Mesothelial cell of epicardium (in vitro differentiated cells): ENCODE measurements around the gene RAMACL. TPM values are rescaled to one million over a fixed set of nuclear protein-coding genes. Genes with fewer than 3 reads are reported as not detected.
A peak's percentile ranks its signal among the peaks of the same experiment; 100 is the strongest.

Source experiments
- DNase-seq, 2 experiments: peaks; one replicate each; pipeline ENCODE4 v3.0.0; 2021; ENCODE audit warnings: low spot score in 2 of 2; ENCODE audit not compliant: unreplicated experiment in 2 of 2
- H3K27ac Mint-ChIP-seq: 2 replicates; pipeline ENCODE4 v1.8.0; 2021; ENCODE audit warnings: mixed read lengths
- H3K27me3 Mint-ChIP-seq: 2 replicates; pipeline ENCODE4 v1.8.0; 2021; ENCODE audit warnings: low read depth, mixed read lengths
- H3K36me3 Mint-ChIP-seq: 2 replicates; pipeline ENCODE4 v1.8.0; 2021; ENCODE audit warnings: mixed read lengths
- H3K4me1 Mint-ChIP-seq: 2 replicates; pipeline ENCODE4 v1.8.0; 2021; ENCODE audit warnings: mixed read lengths
- H3K4me3 Mint-ChIP-seq: 2 replicates; pipeline ENCODE4 v1.8.0; 2021; ENCODE audit warnings: mild to moderate bottlenecking, moderate library complexity, mixed read lengths
- H3K9me3 Mint-ChIP-seq: 2 replicates; pipeline ENCODE4 v1.8.0; 2021; ENCODE audit warnings: mixed read lengths
- total RNA-seq: library from RNA; stranded (reverse); gene quantifications from 3 replicates; pipeline ENCODE4 v1.2.1, GENCODE V29; 2021
- TF ChIP-seq, protein P1 (sequence below): fragments of 200-600 bp; sonication (generic); IDR thresholded peaks from one replicate; pipeline ENCODE4 v1.5.0; 2021; ENCODE audit warnings: antibody characterized with exemption; ENCODE audit not compliant: unreplicated experiment

The RAMACL gene
- total RNA-seq, 1 donor from 2014 or later = 0.69 TPM

DNA sequence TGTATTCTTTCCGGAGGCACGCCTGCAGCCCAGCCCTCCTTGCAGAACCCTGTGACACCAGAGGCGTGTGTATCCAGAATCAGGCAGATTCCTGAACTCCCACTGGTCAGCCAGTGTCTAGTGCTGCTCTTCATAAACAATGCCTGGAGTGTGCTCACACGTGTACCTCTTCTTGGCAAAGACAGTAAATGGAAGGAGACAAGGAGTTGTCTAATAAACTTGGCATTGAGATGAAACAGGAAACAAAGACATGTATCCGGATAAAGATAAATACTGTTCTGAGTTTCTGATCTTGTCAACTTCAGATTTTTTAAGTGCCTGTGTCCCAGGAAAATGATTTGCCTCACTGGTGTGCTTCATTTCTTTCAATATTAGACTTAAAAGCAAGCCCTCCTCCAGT lies 38.9 kb upstream of the RAMACL start:
- Mint-ChIP-seq H3K4me3 (peak overlapping the region; percentile 75), H3K9me3 (no peaks in the 10 kb centered on the region), H3K27me3 (peaks cover 30% of the 10 kb centered on the region), H3K4me1 (peaks cover 36% of the 10 kb centered on the region), H3K36me3 (no peaks in the 10 kb centered on the region), H3K27ac (no peak overlapping the region)
- TF ChIP-seq, protein P1, sequence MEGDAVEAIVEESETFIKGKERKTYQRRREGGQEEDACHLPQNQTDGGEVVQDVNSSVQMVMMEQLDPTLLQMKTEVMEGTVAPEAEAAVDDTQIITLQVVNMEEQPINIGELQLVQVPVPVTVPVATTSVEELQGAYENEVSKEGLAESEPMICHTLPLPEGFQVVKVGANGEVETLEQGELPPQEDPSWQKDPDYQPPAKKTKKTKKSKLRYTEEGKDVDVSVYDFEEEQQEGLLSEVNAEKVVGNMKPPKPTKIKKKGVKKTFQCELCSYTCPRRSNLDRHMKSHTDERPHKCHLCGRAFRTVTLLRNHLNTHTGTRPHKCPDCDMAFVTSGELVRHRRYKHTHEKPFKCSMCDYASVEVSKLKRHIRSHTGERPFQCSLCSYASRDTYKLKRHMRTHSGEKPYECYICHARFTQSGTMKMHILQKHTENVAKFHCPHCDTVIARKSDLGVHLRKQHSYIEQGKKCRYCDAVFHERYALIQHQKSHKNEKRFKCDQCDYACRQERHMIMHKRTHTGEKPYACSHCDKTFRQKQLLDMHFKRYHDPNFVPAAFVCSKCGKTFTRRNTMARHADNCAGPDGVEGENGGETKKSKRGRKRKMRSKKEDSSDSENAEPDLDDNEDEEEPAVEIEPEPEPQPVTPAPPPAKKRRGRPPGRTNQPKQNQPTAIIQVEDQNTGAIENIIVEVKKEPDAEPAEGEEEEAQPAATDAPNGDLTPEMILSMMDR = no peak
- no peak for DNase-seq

DNA sequence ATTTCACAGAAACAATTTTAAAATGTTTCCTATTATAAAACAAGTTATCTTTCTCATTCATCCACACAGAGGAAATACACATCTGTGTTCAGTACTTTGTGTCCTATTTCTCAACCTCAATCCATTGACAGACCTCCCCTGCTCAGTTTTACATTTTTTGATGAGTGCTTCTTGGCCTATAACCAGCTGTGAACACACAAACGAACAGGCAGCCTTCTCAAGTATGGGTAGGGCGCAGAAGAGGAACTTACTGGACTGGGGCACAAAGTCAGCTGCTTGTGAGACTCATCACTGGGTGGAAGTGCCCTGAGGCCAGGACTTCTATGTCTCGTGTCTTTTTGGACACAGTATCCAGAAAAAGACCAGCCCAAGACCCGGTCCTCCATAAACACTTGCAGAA lies 37.8 kb upstream of the RAMACL start:
- TF ChIP-seq, protein P1 = no peak
- no peaks in the 10 kb centered on the region for H3K9me3 Mint-ChIP-seq
- no peak overlapping the region for H3K27ac Mint-ChIP-seq
- H3K27me3 Mint-ChIP-seq = peaks cover 19% of the 10 kb centered on the region
- H3K4me3 Mint-ChIP-seq = no peak overlapping the region
- H3K36me3 Mint-ChIP-seq = no peaks in the 10 kb centered on the region
- DNase-seq = no peak
- peaks cover 47% of the 10 kb centered on the region for H3K4me1 Mint-ChIP-seq

- no peak overlapping the region for H3K4me3 Mint-ChIP-seq
- peaks cover 11% of the 10 kb centered on the region for H3K27me3 Mint-ChIP-seq
- DNase-seq = no peak
- TF ChIP-seq, protein P1 = no peak
- H3K9me3 Mint-ChIP-seq = no peaks in the 10 kb centered on the region
- H3K27ac Mint-ChIP-seq = no peak overlapping the region
- H3K36me3 Mint-ChIP-seq = peaks cover 2% of the 10 kb centered on the region
- peaks cover 48% of the 10 kb centered on the region for H3K4me1 Mint-ChIP-seq
Observed at GRCh38 chr6:166623318-166623717, 36.8 kb upstream of the RAMACL start.

DNA sequence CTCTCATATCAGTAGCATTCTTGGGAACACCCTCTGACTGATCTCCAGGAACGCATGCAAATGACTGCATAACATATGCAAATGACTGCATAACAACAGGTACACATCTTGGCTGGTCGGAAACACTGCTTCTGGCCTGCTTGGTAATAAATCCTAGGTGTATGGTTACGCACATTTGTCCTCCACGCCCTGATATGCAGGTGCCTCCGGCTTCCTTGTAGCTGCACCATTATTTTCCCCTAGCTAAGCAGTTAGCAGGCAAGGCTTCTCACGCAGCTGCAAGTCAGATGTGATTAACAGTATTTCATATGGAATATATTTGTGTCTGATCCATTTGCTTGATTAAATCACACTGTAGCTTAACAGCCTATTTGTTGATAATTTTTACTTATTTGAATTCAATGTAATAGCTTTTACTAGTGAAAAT lies 34.6 kb upstream of the RAMACL start:
- H3K27me3 Mint-ChIP-seq = peaks cover 6% of the 10 kb centered on the region
- no peak overlapping the region for H3K27ac Mint-ChIP-seq
- H3K36me3 Mint-ChIP-seq = peaks cover 4% of the 10 kb centered on the region
- TF ChIP-seq, protein P1 = no peak
- H3K4me3 Mint-ChIP-seq = no peak overlapping the region
- no peak for DNase-seq
- H3K9me3 Mint-ChIP-seq = no peaks in the 10 kb centered on the region
- peaks cover 49% of the 10 kb centered on the region for H3K4me1 Mint-ChIP-seq

GRCh38 chr6:166620478-166621113 lies 34.1 kb upstream of the RAMACL start:
- H3K27ac Mint-ChIP-seq = peak overlapping the region; percentile 92
- DNase-seq = no peak
- TF ChIP-seq, protein P1 = no peak
- H3K4me3 Mint-ChIP-seq = no peak overlapping the region
- H3K27me3 Mint-ChIP-seq = peaks cover under 1% of the 10 kb centered on the region
- peaks cover 48% of the 10 kb centered on the region for H3K4me1 Mint-ChIP-seq
- peaks cover 4% of the 10 kb centered on the region for H3K36me3 Mint-ChIP-seq
- H3K9me3 Mint-ChIP-seq = no peaks in the 10 kb centered on the region
